GM12878 (cell line): ENCODE measurements around the gene MAST4. TPM values are rescaled to one million over a fixed set of nuclear protein-coding genes. Genes with fewer than 3 reads are reported as not detected.

Experiments
- ATAC-seq: fragments of 200-7000 bp; cut with Tn5 transposase; 3 replicates; pipeline ENCODE4 v1.9.1; 2020; ENCODE audit warnings: mild to moderate bottlenecking, moderate library complexity
- BruUV-seq: library from RNA; stranded (reverse); fragments of 400-500 nt; replicated peaks from 2 replicates; lab custom pipeline; 2021; lab: Mats Ljungman, UMichigan
- CTCF ChIA-PET: fragments of 300-600 bp; sonication (Branson Sonifier 250); formaldehyde crosslinking; extraction: SDS; loops from one replicate; lab custom pipeline; 2021; ENCODE audit warnings: inconsistent platforms; lab: Yijun Ruan, JAX
- POLR2A ChIA-PET: fragments of 350-600 bp; formaldehyde crosslinking; extraction: SDS; loops from one replicate; lab custom pipeline; 2021; ENCODE audit warnings: inconsistent platforms; lab: Charles Lee
- RAD21 ChIA-PET: fragments of 300-600 bp; sonication (Branson Sonifier 250); formaldehyde crosslinking; loops from one replicate; lab custom pipeline; 2023; ENCODE audit warnings: antibody characterized with exemption; ENCODE audit not compliant: unreplicated experiment; lab: Charles Lee
- SMC1A ChIA-PET: fragments of 300-600 bp; sonication (Branson Sonifier 250); formaldehyde crosslinking; loops from one replicate; lab custom pipeline; 2023; ENCODE audit not compliant: unreplicated experiment, uncharacterized antibody; lab: Charles Lee
- DNase-seq: peaks from one replicate; pipeline ENCODE4 v3.0.0-alpha.2; 2011; ENCODE audit warnings: low read depth, low spot score
- FAIRE-seq: peaks from 3 replicates; lab custom pipeline; 2011; peaks lifted over from hg19 to GRCh38; lab: Jason Lieb, UNC
- H2AFZ ChIP-seq: 2 replicates; pipeline ENCODE4 v1.6.0; 2011; ENCODE audit warnings: low read depth, low read length, control low read depth; ENCODE audit not compliant: control insufficient read depth
- H3K27ac ChIP-seq: 2 replicates; pipeline ENCODE4 v1.5.1; 2011; ENCODE audit warnings: control low read depth; ENCODE audit not compliant: control insufficient read depth, insufficient read depth
- H3K27me3 ChIP-seq, 2 experiments: replicated peaks in 1 of 2; 2 replicates each; pipeline versions ENCODE4 v1.6.0 to v1.6.1; 2011; ENCODE audit warnings: low read length in 1 of 2; ENCODE audit not compliant: control insufficient read depth in 2 of 2, insufficient read depth in 2 of 2
- H3K36me3 ChIP-seq, 2 experiments: 2 replicates each; pipeline ENCODE4 v1.5.1; 2011; ENCODE audit warnings: low read length in 1 of 2; ENCODE audit not compliant: control insufficient read depth in 2 of 2, insufficient read depth in 2 of 2
- H3K4me1 ChIP-seq: 2 replicates; pipeline ENCODE4 v1.6.1; 2011; ENCODE audit warnings: mild to moderate bottlenecking, low read length, moderate library complexity, mixed read lengths; ENCODE audit not compliant: control insufficient read depth, insufficient read depth
- H3K4me2 ChIP-seq: 2 replicates; pipeline ENCODE4 v1.6.0; 2011; ENCODE audit warnings: control low read depth; ENCODE audit not compliant: control insufficient read depth, insufficient read depth
- H3K4me3 ChIP-seq: fragments of 200-600 bp; sonication (generic); 2 replicates; pipeline ENCODE4 v1.5.1; 2016
- H3K79me2 ChIP-seq: 2 replicates; pipeline ENCODE4 v1.6.0; 2011; ENCODE audit warnings: low read length; ENCODE audit not compliant: control insufficient read depth, insufficient read depth
- H3K9ac ChIP-seq: 2 replicates; pipeline ENCODE4 v1.8.0; 2011; ENCODE audit warnings: low read length, control low read depth, mixed read lengths; ENCODE audit not compliant: control insufficient read depth, insufficient read depth
- H3K9me3 ChIP-seq: replicated peaks from 3 replicates; pipeline ENCODE4 v1.5.1; 2011; ENCODE audit warnings: mild to moderate bottlenecking, low read length; ENCODE audit not compliant: control insufficient read depth, insufficient read depth
- H4K20me1 ChIP-seq: 2 replicates; pipeline ENCODE4 v1.6.0; 2011; ENCODE audit not compliant: control insufficient read depth, insufficient read depth
- ATF7 ChIP-seq: fragments of 450-650 bp; IDR thresholded peaks from 2 replicates; pipeline ENCODE4 v1.6.1; 2016; ENCODE audit warnings: low read depth, mild to moderate bottlenecking
- BRCA1 ChIP-seq: IDR thresholded peaks from 2 replicates; pipeline ENCODE4 v1.6.1; 2011; ENCODE audit warnings: low read depth, low read length, improper control_type of control experiment
- CHD1 ChIP-seq: IDR thresholded peaks from 2 replicates; pipeline ENCODE4 v1.6.1; 2012; ENCODE audit warnings: low read depth, low read length, improper control_type of control experiment
- CREB1 ChIP-seq: IDR thresholded peaks from 2 replicates; pipeline ENCODE4 v1.6.1; 2012; ENCODE audit warnings: low read depth, mild to moderate bottlenecking, inconsistent platforms
- RFX5 ChIP-seq: IDR thresholded peaks from 2 replicates; pipeline ENCODE4 v1.6.1; 2011; ENCODE audit warnings: low read depth, low read length, improper control_type of control experiment
- RUNX3 ChIP-seq: IDR thresholded peaks from 2 replicates; pipeline ENCODE4 v1.6.1; 2012; ENCODE audit warnings: low read length, inconsistent platforms
- USF1 ChIP-seq: IDR thresholded peaks from 2 replicates; pipeline ENCODE4 v1.6.1; 2011; ENCODE audit warnings: borderline replicate concordance, low read depth, mild to moderate bottlenecking, moderate library complexity, mixed read lengths, low read length; ENCODE audit not compliant: insufficient read depth; ENCODE audit errors: extremely low read length
- ZNF24 ChIP-seq: fragments of 450-650 bp; IDR thresholded peaks from 2 replicates; pipeline ENCODE4 v1.6.1; 2017; ENCODE audit warnings: antibody characterized with exemption, mild to moderate bottlenecking
- WGBS: methylation state at CpG from one replicate; pipeline ENCODE4 v1.1.6; 2016; ENCODE audit warnings: low lambda C conversion rate; ENCODE audit not compliant: insufficient replicate concordance, insufficient coverage; ENCODE audit errors: missing lambda C conversion rate; 5-methylcytosine and 5-hydroxymethylcytosine counted together
- in situ Hi-C: fragments of 300-500 bp; cut with MboI; formaldehyde crosslinking; loops from 9 replicates; pipeline ENCODE4 v1.14.3; 2018; ENCODE audit warnings: mixed read lengths
- intact Hi-C: fragments of 100-400 bp; cut with micrococcal nuclease; formaldehyde crosslinking; loops from one replicate; pipeline ENCODE4 v1.14.2; 2022; ENCODE audit not compliant: unreplicated experiment
- polyA plus RNA-seq, 11 experiments: library from polyadenylated mRNA; depleted of rRNA in 4 of 11; unstranded in 6 of 11; stranded (reverse) in 5 of 11; fragments of >200 nt; fragmentation: Nextera tagmentation in 4 of 11; fragmentation: Illumina TruSeq in 1 of 11; extraction: Ambion mirVana in 4 of 11; extraction: Trizol in 1 of 11; gene quantifications; 1 replicate in 1 of 11; 2 replicates in 10 of 11; pipeline versions ENCODE4 v1.2.1 to v1.2.3, GENCODE V29; 2011 to 2016; ENCODE audit warnings: inconsistent platforms in 2 of 11, missing spikeins in 2 of 11, low read depth in 1 of 11
- total RNA-seq, 4 experiments: library from RNA; depleted of rRNA in 3 of 4; stranded (reverse); fragments of >200 nt in 3 of 4; fragmentation: Illumina TruSeq in 1 of 4; extraction: Trizol in 1 of 4; gene quantifications; 2 replicates each; pipeline versions ENCODE4 v1.2.1 to v1.2.3, GENCODE V29; 2013 to 2021

Gene MAST4
- total and polyA plus RNA-seq, 10 of the 15 experiments (the other 5 are each of a cell fraction or from before 2014, with no cell fraction given): 0.02 to 1.6 (median 0.29) TPM; not detected in 1

- TF ChIP-seq ZNF24 (no peak), CHD1 (no peak), RFX5 (no peak), USF1 (no peak), RUNX3 (no peak), ATF7 (no peak), BRCA1 (no peak)
Measured at GRCh38 chr5:66915531-66915930, 319.3 kb downstream of the MAST4 start (continued).

- Histone ChIP-seq H3K79me2 (no peaks in the 10 kb centered on the region), H3K4me1 (no peaks in the 10 kb centered on the region), H3K9me3 (no peaks in the 10 kb centered on the region), H3K36me3 (no peaks in the 10 kb centered on the region), H3K9ac (no peak overlapping the region), H3K4me2 (no peak overlapping the region), H3K4me3 (no peak overlapping the region), H2AFZ (no peak overlapping the region), H4K20me1 (no peaks in the 10 kb centered on the region), H3K27me3 (no peaks in the 10 kb centered on the region)
- ATAC-seq (no peak), FAIRE-seq (no peak), DNase-seq (no peak)
- in situ Hi-C loops: no loop called here
- no TSS peak for BruUV-seq
- ChIA-PET SMC1A (no interaction called here), RAD21 (no interaction called here), POLR2A (no interaction called here)
- 25% methylated on average over 5 of the region's 5 CpGs for WGBS
- TF ChIP-seq CREB1: no peak
- TF ChIP-seq, all 136 proteins: peak for 0
- no peak overlapping the region for H3K27ac ChIP-seq
- intact Hi-C loops: no loop called here
- CTCF ChIA-PET: no interaction called here
Measured at GRCh38 chr5:66922881-66923280, 326.7 kb downstream of the MAST4 start.
